HCT116 (cell line): Measurements from ENCODE around the gene TAF8. TPM values are rescaled to one million over a fixed set of nuclear protein-coding genes. Genes with fewer than 3 reads are reported as not detected.

Experiments used
- ATAC-seq: fragments of 200-7000 bp; cut with Tn5 transposase; 2 replicates; pipeline ENCODE4 v1.9.1; 2020; ENCODE audit warnings: mild to moderate bottlenecking, moderate library complexity
- BruUV-seq: library from RNA; stranded (reverse); fragments of 400-500 nt; replicated peaks from 2 replicates; lab custom pipeline; 2021; lab: Mats Ljungman, UMichigan
- CTCF ChIA-PET: fragments of 300-600 bp; sonication (Branson Sonifier 250); formaldehyde crosslinking; loops from one replicate; lab custom pipeline; 2021; ENCODE audit warnings: antibody characterized with exemption; lab: Charles Lee
- POLR2A ChIA-PET: fragments of 300-600, 350-600 bp; sonication (Branson Sonifier 250); formaldehyde crosslinking; loops from one replicate; lab custom pipeline; 2021; ENCODE audit warnings: antibody characterized with exemption; lab: Charles Lee
- RAD21 ChIA-PET, 2 experiments: fragments of 300-600 bp; sonication (Branson Sonifier 250); formaldehyde crosslinking; loops; one replicate each; lab custom pipeline; 2023; ENCODE audit warnings: low total read pairs in 2 of 2; ENCODE audit not compliant: uncharacterized antibody in 2 of 2, unreplicated experiment in 2 of 2, low non-redundant PET in 1 of 2; lab: Charles Lee
- DNase-seq: peaks from one replicate; pipeline ENCODE4 v3.0.0-alpha.2; 2010; ENCODE audit warnings: low read depth, low spot score
- H2AFZ ChIP-seq: fragments of 200-600 bp; shearing (Covaris generic), sonication (generic); 2 replicates; pipeline ENCODE4 v1.6.1; 2017; ENCODE audit warnings: low read depth, mixed run types, mixed read lengths, antibody characterized with exemption, low read length; ENCODE audit not compliant: poor library complexity, severe bottlenecking
- H3K27ac ChIP-seq: 2 replicates; pipeline ENCODE4 v1.5.1; 2012; ENCODE audit warnings: low read depth, low read length
- H3K27me3 ChIP-seq: fragments of 200-600 bp; sonication (generic); 2 replicates; pipeline ENCODE4 v1.6.1; 2016; ENCODE audit warnings: mixed run types, low read length, mixed read lengths; ENCODE audit not compliant: insufficient read depth
- H3K36me3 ChIP-seq, 2 experiments: fragments of 200-500 bp in 1 of 2; fragments of 200-600 bp in 1 of 2; sonication (Bioruptor generic) in 1 of 2; sonication (generic) in 1 of 2; 2 replicates each; pipeline versions ENCODE4 v1.5.1 to v1.6.1; 2014 to 2016; ENCODE audit warnings: low read length in 2 of 2, inconsistent platforms in 1 of 2, mixed read lengths in 1 of 2, mixed run types in 1 of 2; ENCODE audit not compliant: insufficient read depth in 2 of 2, control insufficient read depth in 1 of 2
- H3K4me1 ChIP-seq, 2 experiments: fragments of 200-600 bp in 1 of 2; sonication (generic) in 1 of 2; 2 replicates each; pipeline versions ENCODE4 v1.5.1 to v1.6.1; 2012 to 2017; ENCODE audit warnings: low read length in 2 of 2, inconsistent platforms in 1 of 2, mild to moderate bottlenecking in 1 of 2, mixed read lengths in 1 of 2, mixed run types in 1 of 2, moderate library complexity in 1 of 2; ENCODE audit not compliant: insufficient read depth in 2 of 2, control insufficient read depth in 1 of 2
- H3K4me2 ChIP-seq: fragments of 200-600 bp; sonication (generic); 2 replicates; pipeline ENCODE4 v1.6.1; 2017; ENCODE audit warnings: mixed run types, low read length, mixed read lengths
- H3K4me3 ChIP-seq, 2 experiments: fragments of 200-600 bp in 1 of 2; sonication (generic) in 1 of 2; replicated peaks in 1 of 2; 2 replicates each; pipeline ENCODE4 v1.5.1; 2011 to 2016; ENCODE audit warnings: low read length in 2 of 2, control low read depth in 1 of 2, low read depth in 1 of 2, mild to moderate bottlenecking in 1 of 2, mixed read lengths in 1 of 2, mixed run types in 1 of 2
- H3K79me2 ChIP-seq: fragments of 200-600 bp; sonication (generic); 2 replicates; pipeline ENCODE4 v1.6.1; 2017; ENCODE audit warnings: mild to moderate bottlenecking, mixed run types, low read length, moderate library complexity, mixed read lengths; ENCODE audit not compliant: insufficient read depth
- H3K9ac ChIP-seq: fragments of 200-600 bp; sonication (generic); 2 replicates; pipeline ENCODE4 v1.6.1; 2016; ENCODE audit warnings: low read length, mixed read lengths
- H3K9me2 ChIP-seq: fragments of 200-600 bp; sonication (generic), shearing (Covaris generic); 2 replicates; pipeline ENCODE4 v1.6.1; 2017; ENCODE audit warnings: mixed run types, mild to moderate bottlenecking, moderate library complexity; ENCODE audit not compliant: insufficient read depth
- H3K9me3 ChIP-seq, 2 experiments: fragments of 200-500 bp in 1 of 2; fragments of 200-600 bp in 1 of 2; sonication (Bioruptor generic) in 1 of 2; sonication (generic) in 1 of 2; 2 replicates each; pipeline ENCODE4 v1.6.1; 2014 to 2017; ENCODE audit warnings: low read length in 2 of 2, mixed read lengths in 2 of 2, inconsistent platforms in 1 of 2, low read depth in 1 of 2, mild to moderate bottlenecking in 1 of 2, mixed run types in 1 of 2, moderate library complexity in 1 of 2; ENCODE audit not compliant: control insufficient read depth in 1 of 2, insufficient read depth in 1 of 2
- H4K20me1 ChIP-seq: fragments of 200-600 bp; sonication (generic), shearing (Covaris generic); 2 replicates; pipeline ENCODE4 v1.6.1; 2017; ENCODE audit warnings: mixed run types, mild to moderate bottlenecking, moderate library complexity; ENCODE audit not compliant: insufficient read depth
- CBX3 ChIP-seq: IDR thresholded peaks from 2 replicates; pipeline ENCODE4 v1.6.1; 2012; ENCODE audit warnings: low read depth
- CEBPB ChIP-seq: IDR thresholded peaks from 2 replicates; pipeline ENCODE4 v1.6.1; 2012; ENCODE audit warnings: low read depth
- EGR1 ChIP-seq: IDR thresholded peaks from 2 replicates; pipeline ENCODE4 v1.6.1; 2012; ENCODE audit warnings: low read depth
- ELF1 ChIP-seq: IDR thresholded peaks from 2 replicates; pipeline ENCODE4 v1.6.1; 2012; ENCODE audit warnings: low read depth, borderline replicate concordance
- EZH2 ChIP-seq: fragments of 200-600 bp; sonication (generic); IDR thresholded peaks from 2 replicates; pipeline ENCODE4 v1.6.1; 2017; ENCODE audit warnings: antibody characterized with exemption, mixed run types
- EZH2phosphoT487 ChIP-seq: fragments of 200-600 bp; IDR thresholded peaks from 2 replicates; pipeline ENCODE4 v1.6.1; 2018; ENCODE audit warnings: antibody characterized with exemption, borderline replicate concordance
- MAX ChIP-seq: IDR thresholded peaks from 2 replicates; pipeline ENCODE4 v1.6.1; 2012
- POLR2A ChIP-seq: IDR thresholded peaks from 2 replicates; pipeline ENCODE4 v1.7.0; 2011; ENCODE audit warnings: borderline replicate concordance; ENCODE audit not compliant: insufficient read depth, insufficient read length; ENCODE audit errors: extremely low read depth
- POLR2AphosphoS5 ChIP-seq: IDR thresholded peaks from 2 replicates; pipeline ENCODE4 v1.6.1; 2011; ENCODE audit warnings: mild to moderate bottlenecking, low read depth, low read length, moderate library complexity
- RAD21 ChIP-seq: IDR thresholded peaks from 2 replicates; pipeline ENCODE4 v1.6.1; 2012; ENCODE audit warnings: low read depth, mild to moderate bottlenecking
- SRF ChIP-seq: IDR thresholded peaks from 2 replicates; pipeline ENCODE4 v1.6.1; 2012; ENCODE audit warnings: low read depth
- TCF7L2 ChIP-seq: IDR thresholded peaks from 2 replicates; pipeline ENCODE4 v1.7.0; 2011; ENCODE audit warnings: borderline replicate concordance, inconsistent platforms; ENCODE audit not compliant: insufficient read depth, insufficient read length; ENCODE audit errors: extremely low read depth
- ZFX ChIP-seq: fragments of 450-650 bp; IDR thresholded peaks from 2 replicates; pipeline ENCODE4 v1.6.1; 2017
- ZNF274 ChIP-seq: fragments of 200-500 bp; sonication (Bioruptor generic); IDR thresholded peaks from 2 replicates; pipeline ENCODE4 v1.6.1; 2014; ENCODE audit warnings: mild to moderate bottlenecking, low read depth, low read length, inconsistent platforms
- intact Hi-C: fragments of 100-400 bp; cut with micrococcal nuclease; formaldehyde crosslinking; loops from 2 replicates; pipeline ENCODE4 v1.10.0; 2022
- total RNA-seq: library from RNA; stranded (reverse); gene quantifications from one replicate; pipeline ENCODE4 v1.2.1, GENCODE V29; 2021; ENCODE audit not compliant: unreplicated experiment
- TF ChIP-seq, protein P1 (sequence below): IDR thresholded peaks from 2 replicates; pipeline ENCODE4 v1.6.1; 2012

Gene TAF8
- total RNA-seq, 1 experiment from 2014 or later: 29.5 TPM

- no peak for ATAC-seq
- peak overlapping the region; percentile 69 to 70 for H3K4me3 ChIP-seq
- CTCF ChIA-PET: interaction anchor here (0.6 to 4.3 kb wide), 4 partner anchors 33 to 674 kb away, joined by 3 to 21 read pairs (median 6); partner anchors contain the start of genes BYSL, MED20 and TOMM6
- intact Hi-C loops: loop anchor here (10.0 kb wide), 1 partner anchor 494 kb away; no protein-coding TSS in a partner anchor
- H2AFZ ChIP-seq: peak overlapping the region; percentile 78
- RAD21 ChIA-PET: no interaction called here
- peaks cover 26 to 39% of the 10 kb centered on the region in 2 experiments; a peak in 3 of 4 replicates for H3K4me1 ChIP-seq
- POLR2A ChIA-PET: interaction anchor here (1.0 to 1.4 kb wide), 3 partner anchors 11 to 264 kb away, joined by 3 to 7 read pairs (median 3); partner anchors contain the start of gene TOMM6
- TF ChIP-seq TCF7L2 (no peak), EGR1 (no peak), ZNF274 (no peak), EZH2phosphoT487 (no peak), SRF (no peak), CEBPB (no peak), MAX (no peak), EZH2 (no peak), RAD21 (no peak), CBX3 (no peak), POLR2AphosphoS5 (no peak), POLR2A (no peak), ELF1 (no peak), ZFX (no peak)
- TF ChIP-seq, protein P1, sequence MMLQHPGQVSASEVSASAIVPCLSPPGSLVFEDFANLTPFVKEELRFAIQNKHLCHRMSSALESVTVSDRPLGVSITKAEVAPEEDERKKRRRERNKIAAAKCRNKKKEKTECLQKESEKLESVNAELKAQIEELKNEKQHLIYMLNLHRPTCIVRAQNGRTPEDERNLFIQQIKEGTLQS: no peak
- no peaks in the 10 kb centered on the region for H3K27me3 ChIP-seq
- H3K9me2 ChIP-seq: no peaks in the 10 kb centered on the region
- peaks cover 7% of the 10 kb centered on the region for H3K79me2 ChIP-seq
- no TSS peak for BruUV-seq
- H3K36me3 ChIP-seq: peaks cover 16 to 21% of the 10 kb centered on the region in 2 experiments; a peak in 3 of 4 replicates
- no peaks in the 10 kb centered on the region for H3K9me3 ChIP-seq
- H4K20me1 ChIP-seq: no peaks in the 10 kb centered on the region
- no peak overlapping the region for H3K27ac ChIP-seq
- H3K4me2 ChIP-seq: peak overlapping the region; percentile 97
- no peak for DNase-seq
- peak overlapping the region; percentile 71 for H3K9ac ChIP-seq
Observed at GRCh38 chr6:42051268-42051653, 937 bp downstream of the TAF8 start.
